ENCODE results near the gene TMEM135.

TMEM135 gene

DNA sequence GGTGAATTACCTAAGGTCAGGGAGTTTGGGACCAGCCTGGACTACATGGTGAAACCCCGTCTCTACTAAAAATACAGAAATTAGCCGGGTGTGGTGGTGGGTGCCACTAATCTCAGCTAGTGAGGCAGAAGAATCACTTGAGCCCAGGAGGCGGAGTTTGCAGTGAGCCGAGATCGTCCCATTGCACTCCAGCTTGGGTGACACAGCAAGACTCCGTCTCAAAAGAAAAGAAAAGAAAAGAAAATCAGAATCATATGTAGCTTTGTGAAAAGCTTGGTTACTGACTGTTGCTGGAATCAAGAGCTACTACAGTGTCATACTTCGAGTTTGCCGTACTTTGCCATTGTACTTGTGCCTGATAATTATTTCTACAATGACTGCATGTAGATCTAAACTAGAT is 4.2 kb upstream of the TMEM135 start:
- Histone ChIP-seq H2AFZ (ENCODE audit: low read depth, low read length, severe bottlenecking) (no peak overlapping the region), H3F3A (ENCODE audit: insufficient read depth) (no peaks in the 10 kb centered on the region), H3K27me3 (ENCODE audit: low read length) (no peaks in the 10 kb centered on the region), H3K4me2 (ENCODE audit: low read depth, low read length, poor library complexity, severe bottlenecking) (no peak overlapping the region), H3K4me3 (ENCODE audit: insufficient read depth, low read length, poor library complexity, severe bottlenecking) (no peak overlapping the region), H3K9me2 (replicated peaks; ENCODE audit: insufficient read depth, low read length) (no peaks in the 10 kb centered on the region), H3K9ac (ENCODE audit: low read length) (no peak overlapping the region), H4K20me1 (ENCODE audit: low read depth, low read length) (no peaks in the 10 kb centered on the region), H3K27ac (ENCODE audit: low read depth, low read length) (no peak overlapping the region), H3K79me2 (ENCODE audit: insufficient read depth, low read length) (peaks cover 6% of the 10 kb centered on the region; the same call in 1 of the 2 replicates), H3K36me3 (ENCODE audit: low read length) (no peaks in the 10 kb centered on the region), H3K9me3 (ENCODE audit: insufficient read depth, low read length) (no peaks in the 10 kb centered on the region)
- TF ChIP-seq, protein P1, sequence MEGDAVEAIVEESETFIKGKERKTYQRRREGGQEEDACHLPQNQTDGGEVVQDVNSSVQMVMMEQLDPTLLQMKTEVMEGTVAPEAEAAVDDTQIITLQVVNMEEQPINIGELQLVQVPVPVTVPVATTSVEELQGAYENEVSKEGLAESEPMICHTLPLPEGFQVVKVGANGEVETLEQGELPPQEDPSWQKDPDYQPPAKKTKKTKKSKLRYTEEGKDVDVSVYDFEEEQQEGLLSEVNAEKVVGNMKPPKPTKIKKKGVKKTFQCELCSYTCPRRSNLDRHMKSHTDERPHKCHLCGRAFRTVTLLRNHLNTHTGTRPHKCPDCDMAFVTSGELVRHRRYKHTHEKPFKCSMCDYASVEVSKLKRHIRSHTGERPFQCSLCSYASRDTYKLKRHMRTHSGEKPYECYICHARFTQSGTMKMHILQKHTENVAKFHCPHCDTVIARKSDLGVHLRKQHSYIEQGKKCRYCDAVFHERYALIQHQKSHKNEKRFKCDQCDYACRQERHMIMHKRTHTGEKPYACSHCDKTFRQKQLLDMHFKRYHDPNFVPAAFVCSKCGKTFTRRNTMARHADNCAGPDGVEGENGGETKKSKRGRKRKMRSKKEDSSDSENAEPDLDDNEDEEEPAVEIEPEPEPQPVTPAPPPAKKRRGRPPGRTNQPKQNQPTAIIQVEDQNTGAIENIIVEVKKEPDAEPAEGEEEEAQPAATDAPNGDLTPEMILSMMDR (IDR thresholded peaks at IDR 0.05; ENCODE audit: insufficient read depth, low read length, poor library complexity, severe bottlenecking), result no peak
- TF ChIP-seq EZH2phosphoT487 (conservative IDR thresholded peaks at IDR 0.05; ENCODE audit: low read length), result no peak

DNA sequence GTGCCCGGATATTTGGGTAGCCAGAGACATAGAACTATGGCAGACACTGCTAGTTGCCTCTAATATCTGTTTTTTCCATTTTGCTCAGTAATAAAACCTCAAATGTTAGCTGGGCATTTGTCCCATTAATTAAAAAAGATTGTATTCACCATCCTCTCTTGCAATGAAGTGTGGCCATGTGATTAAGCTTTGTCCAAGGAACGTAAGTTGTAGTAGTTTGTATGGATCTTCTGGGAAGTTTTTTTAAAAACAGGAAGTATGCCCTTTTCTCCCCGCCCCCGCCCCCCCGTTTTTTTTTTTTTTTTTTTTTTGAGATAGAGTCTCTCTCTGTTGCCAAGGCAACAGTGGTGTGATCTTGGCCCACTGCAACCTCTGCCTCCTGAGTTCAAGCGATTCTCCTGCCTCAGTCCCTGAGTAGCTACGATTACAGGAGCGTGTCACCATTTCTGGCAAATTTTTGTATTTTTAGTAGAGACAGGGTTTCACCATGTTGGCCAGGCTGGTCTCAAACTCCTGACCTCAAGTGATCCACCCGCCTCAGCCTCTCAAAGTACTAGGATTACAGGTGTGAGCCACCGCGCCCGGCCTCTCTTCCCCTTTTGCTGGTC is 1.7 kb upstream of the TMEM135 start:
- H2AFZ ChIP-seq (ENCODE audit: low read depth, low read length, severe bottlenecking), result no peak overlapping the region

DNA sequence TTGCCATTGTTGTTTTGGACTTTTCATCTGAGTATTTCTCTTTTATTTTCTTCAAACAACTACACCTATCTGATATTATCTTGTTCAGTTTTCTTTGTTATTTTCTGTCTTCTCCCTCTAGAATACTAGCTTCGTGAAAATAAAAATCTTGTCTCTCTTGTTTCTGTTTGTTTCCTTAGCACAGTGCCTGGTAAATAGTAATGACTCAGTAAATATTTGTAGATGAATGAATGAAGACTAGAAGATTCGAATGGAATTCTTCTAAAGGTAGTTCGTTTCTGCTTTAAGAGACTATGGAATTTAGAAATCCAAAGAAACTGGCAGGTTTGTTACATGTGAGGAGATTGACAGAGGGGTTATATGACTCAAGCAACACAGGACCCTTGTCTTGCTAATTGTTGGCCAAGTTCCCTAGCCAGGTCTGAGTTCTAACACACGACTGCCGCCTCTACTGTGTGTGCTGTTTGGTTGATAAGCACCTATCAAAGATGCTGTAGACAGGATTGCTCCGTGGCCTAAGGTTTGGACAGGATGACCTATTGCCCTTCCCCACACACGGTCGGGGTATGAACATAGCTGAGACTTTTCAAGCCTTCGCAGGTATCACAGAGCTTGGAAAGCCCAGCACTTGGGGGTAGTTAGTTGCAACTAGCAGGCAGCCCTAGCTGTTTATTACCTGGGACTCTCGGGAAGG is 831 bp upstream of the TMEM135 start:
- H3K4me3 ChIP-seq (ENCODE audit: insufficient read depth, low read length, poor library complexity, severe bottlenecking), result peak overlapping the region; percentile 93

More for the DNA sequence above, 1.7 kb upstream of the TMEM135 start:
- no peak overlapping the region for H3K27ac ChIP-seq (ENCODE audit: low read depth, low read length)
- H3K9me2 ChIP-seq (replicated peaks; ENCODE audit: insufficient read depth, low read length), result no peaks in the 10 kb centered on the region
- H3K36me3 ChIP-seq (ENCODE audit: low read length), result no peaks in the 10 kb centered on the region
- H3K9me3 ChIP-seq (ENCODE audit: insufficient read depth, low read length), result no peaks in the 10 kb centered on the region
- no peaks in the 10 kb centered on the region for H4K20me1 ChIP-seq (ENCODE audit: low read depth, low read length)
- H3K27me3 ChIP-seq (ENCODE audit: low read length), result no peaks in the 10 kb centered on the region
- no peak for TF ChIP-seq EZH2phosphoT487 (conservative IDR thresholded peaks at IDR 0.05; ENCODE audit: low read length)
- TF ChIP-seq, protein P1 (IDR thresholded peaks at IDR 0.05; ENCODE audit: insufficient read depth, low read length, poor library complexity, severe bottlenecking), result no peak
- peaks cover 29% of the 10 kb centered on the region; the same call in 1 of the 2 replicates for H3K79me2 ChIP-seq (ENCODE audit: insufficient read depth, low read length)
- no peak overlapping the region for H3K4me2 ChIP-seq (ENCODE audit: low read depth, low read length, poor library complexity, severe bottlenecking)
- no peak overlapping the region for H3K4me3 ChIP-seq (ENCODE audit: insufficient read depth, low read length, poor library complexity, severe bottlenecking)
- no peak overlapping the region for H3K9ac ChIP-seq (ENCODE audit: low read length)
- H3F3A ChIP-seq (ENCODE audit: insufficient read depth), result no peaks in the 10 kb centered on the region

More for the DNA sequence above, 831 bp upstream of the TMEM135 start:
- H2AFZ ChIP-seq (ENCODE audit: low read depth, low read length, severe bottlenecking), result peak overlapping the region; percentile 90
- peak overlapping the region; percentile 87 for H3K9ac ChIP-seq (ENCODE audit: low read length)
- H3K79me2 ChIP-seq (ENCODE audit: insufficient read depth, low read length), result peaks cover 37% of the 10 kb centered on the region; the same call in 1 of the 2 replicates
- H3K9me2 ChIP-seq (replicated peaks; ENCODE audit: insufficient read depth, low read length), result no peaks in the 10 kb centered on the region
- no peaks in the 10 kb centered on the region for H3F3A ChIP-seq (ENCODE audit: insufficient read depth)
- no peak overlapping the region for H3K27ac ChIP-seq (ENCODE audit: low read depth, low read length)
- TF ChIP-seq EZH2phosphoT487 (conservative IDR thresholded peaks at IDR 0.05; ENCODE audit: low read length), result no peak
- TF ChIP-seq, protein P1 (IDR thresholded peaks at IDR 0.05; ENCODE audit: insufficient read depth, low read length, poor library complexity, severe bottlenecking), result no peak
- no peaks in the 10 kb centered on the region for H3K27me3 ChIP-seq (ENCODE audit: low read length)
- peak overlapping the region; percentile 63 for H3K4me2 ChIP-seq (ENCODE audit: low read depth, low read length, poor library complexity, severe bottlenecking)
- no peaks in the 10 kb centered on the region for H4K20me1 ChIP-seq (ENCODE audit: low read depth, low read length)
- H3K9me3 ChIP-seq (ENCODE audit: insufficient read depth, low read length), result no peaks in the 10 kb centered on the region
- no peaks in the 10 kb centered on the region for H3K36me3 ChIP-seq (ENCODE audit: low read length)
